ENCODE data around the gene MS4A10.

DNA sequence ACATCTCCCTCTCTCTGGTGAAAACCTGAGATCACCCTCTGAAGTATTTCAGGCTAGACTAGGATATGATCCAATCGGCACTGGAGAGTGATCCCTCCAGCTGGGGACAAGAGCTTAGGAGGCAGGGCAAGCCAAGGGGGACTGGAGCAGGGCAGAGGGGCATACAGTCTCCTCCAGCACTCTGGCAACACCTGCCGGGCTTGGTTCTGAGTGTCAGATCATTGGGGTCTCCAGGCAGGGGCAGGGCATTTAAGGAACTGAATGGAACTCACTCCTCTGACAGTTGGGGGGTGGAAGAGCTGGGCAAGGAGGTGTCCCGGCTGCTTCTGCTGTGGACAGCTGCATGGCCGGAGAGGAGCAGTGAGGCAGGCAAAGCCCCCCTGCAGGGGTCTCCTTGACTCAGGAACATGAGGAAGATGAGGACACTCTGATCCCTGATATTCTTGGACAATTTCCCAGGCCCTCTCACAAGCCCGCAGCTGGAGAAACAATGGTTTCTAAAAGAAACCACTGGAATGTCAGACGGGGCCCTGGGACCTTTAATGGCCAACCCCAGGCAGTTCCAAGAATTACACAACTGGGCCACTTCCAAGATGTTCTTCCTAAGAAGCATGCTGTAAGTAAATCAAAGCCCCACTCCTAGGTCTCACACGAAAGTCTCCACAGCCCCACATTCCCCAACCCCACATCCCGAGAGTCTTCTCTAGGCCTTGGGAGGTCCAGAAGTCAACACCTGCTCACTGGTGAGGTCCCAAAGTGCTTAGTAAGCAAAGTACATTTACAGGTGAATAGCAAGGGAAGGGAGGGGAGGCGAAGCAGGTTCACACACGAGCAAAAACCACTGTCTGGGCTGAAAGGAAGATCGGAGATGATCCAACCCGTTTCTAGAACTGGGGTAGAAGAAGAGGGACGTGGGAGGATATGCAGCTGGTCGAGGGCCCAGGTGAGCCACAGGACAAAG is 55.6 kb downstream of the MS4A10 start:
- no peak for TF ChIP-seq ATF1 (CRISPR knock-in tag; IDR thresholded peaks at IDR 0.05)
- TF ChIP-seq, protein P1, sequence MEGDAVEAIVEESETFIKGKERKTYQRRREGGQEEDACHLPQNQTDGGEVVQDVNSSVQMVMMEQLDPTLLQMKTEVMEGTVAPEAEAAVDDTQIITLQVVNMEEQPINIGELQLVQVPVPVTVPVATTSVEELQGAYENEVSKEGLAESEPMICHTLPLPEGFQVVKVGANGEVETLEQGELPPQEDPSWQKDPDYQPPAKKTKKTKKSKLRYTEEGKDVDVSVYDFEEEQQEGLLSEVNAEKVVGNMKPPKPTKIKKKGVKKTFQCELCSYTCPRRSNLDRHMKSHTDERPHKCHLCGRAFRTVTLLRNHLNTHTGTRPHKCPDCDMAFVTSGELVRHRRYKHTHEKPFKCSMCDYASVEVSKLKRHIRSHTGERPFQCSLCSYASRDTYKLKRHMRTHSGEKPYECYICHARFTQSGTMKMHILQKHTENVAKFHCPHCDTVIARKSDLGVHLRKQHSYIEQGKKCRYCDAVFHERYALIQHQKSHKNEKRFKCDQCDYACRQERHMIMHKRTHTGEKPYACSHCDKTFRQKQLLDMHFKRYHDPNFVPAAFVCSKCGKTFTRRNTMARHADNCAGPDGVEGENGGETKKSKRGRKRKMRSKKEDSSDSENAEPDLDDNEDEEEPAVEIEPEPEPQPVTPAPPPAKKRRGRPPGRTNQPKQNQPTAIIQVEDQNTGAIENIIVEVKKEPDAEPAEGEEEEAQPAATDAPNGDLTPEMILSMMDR (IDR thresholded peaks at IDR 0.05): no peak

Data from WTC11 (cell line).